HG03060 (cell line): ENCODE results near the gene CHST8.

Source experiments
- ATAC-seq: cut with Tn5 transposase; IDR thresholded peaks from one replicate; pipeline ENCODE4 v1.9.1; 2021; ENCODE audit warnings: low read depth, moderate number of reproducible peaks; ENCODE audit not compliant: unreplicated experiment

The CHST8 gene

GRCh38 chr19:33780746-33781145, 159.0 kb downstream of the CHST8 start:
- ATAC-seq = no peak

GRCh38 chr19:33781415-33781935, 159.7 kb downstream of the CHST8 start:
- no peak for ATAC-seq

- no peak for ATAC-seq
Measured at GRCh38 chr19:33781996-33782395, 160.2 kb downstream of the CHST8 start.

- no peak for ATAC-seq
Measured at GRCh38 chr19:33784432-33784831, 162.7 kb downstream of the CHST8 start.

GRCh38 chr19:33785795-33786194, 164.0 kb downstream of the CHST8 start:
- ATAC-seq = no peak

- no peak for ATAC-seq
Measured at GRCh38 chr19:33788676-33789075, 166.9 kb downstream of the CHST8 start.

- ATAC-seq = no peak
Measured at GRCh38 chr19:33789344-33789743, 167.6 kb downstream of the CHST8 start.

- no peak for ATAC-seq
Measured at GRCh38 chr19:33794683-33795369, 173.1 kb downstream of the CHST8 start.

- no peak for ATAC-seq
Measured at GRCh38 chr19:33795370-33796163, 173.8 kb downstream of the CHST8 start.

GRCh38 chr19:33796164-33796875, 174.6 kb downstream of the CHST8 start, which contains the start of gene KCTD15:
TSS of gene KCTD15 (plus strand) at chr19:33796870. CDS start at chr19:33800455, 3,585 bp downstream.
- ATAC-seq = no peak

GRCh38 chr19:33797802-33798671, 176.3 kb downstream of the CHST8 start:
- ATAC-seq = no peak

GRCh38 chr19:33798681-33799111, 176.9 kb downstream of the CHST8 start:
- no peak for ATAC-seq

- ATAC-seq = no peak
Measured at GRCh38 chr19:33799476-33799875, 177.7 kb downstream of the CHST8 start.

GRCh38 chr19:33800012-33800680, 178.4 kb downstream of the CHST8 start:
- ATAC-seq = no peak

GRCh38 chr19:33801411-33801810, 179.7 kb downstream of the CHST8 start:
- no peak for ATAC-seq

- no peak for ATAC-seq
Measured at GRCh38 chr19:33802001-33802400, 180.2 kb downstream of the CHST8 start.

- ATAC-seq = no peak
Measured at GRCh38 chr19:33802801-33803200, 181.0 kb downstream of the CHST8 start.

- no peak for ATAC-seq
Measured at GRCh38 chr19:33803383-33803782, 181.6 kb downstream of the CHST8 start.

- ATAC-seq = no peak
Measured at GRCh38 chr19:33804021-33804799, 182.5 kb downstream of the CHST8 start.
